Uterus (tissue), 4 donors: Measurements from ENCODE around the gene GPR158. TPM values are rescaled to one million over a fixed set of nuclear protein-coding genes. Genes with fewer than 3 reads are reported as not detected.

ENCODE experiments used
- DNase-seq, 2 donors: peaks; one replicate each; pipeline ENCODE4 v3.0.0-alpha.2; 2019 to 2020
- H3K27ac ChIP-seq, 2 donors: fragments of 200-600 bp; sonication (generic); 1 replicate in 1 of 2; 2 replicates in 1 of 2; pipeline ENCODE4 v1.5.1; 2016 to 2018
- H3K27me3 ChIP-seq, 2 donors: fragments of 200-600 bp; sonication (generic); one replicate each; pipeline ENCODE4 v1.5.1; 2018 to 2019; ENCODE audit warnings: control low read depth in 1 of 2
- H3K36me3 ChIP-seq, 2 donors: fragments of 200-600 bp; sonication (generic); one replicate each; pipeline ENCODE4 v1.5.1; 2019; ENCODE audit warnings: control low read depth in 1 of 2
- H3K4me1 ChIP-seq, 2 donors: fragments of 200-600 bp; sonication (generic); one replicate each; pipeline ENCODE4 v1.5.1; 2018 to 2019; ENCODE audit warnings: control low read depth in 1 of 2
- H3K4me3 ChIP-seq, 2 donors: fragments of 200-600 bp; sonication (generic); 1 replicate in 1 of 2; 2 replicates in 1 of 2; pipeline ENCODE4 v1.5.1; 2018 to 2019; ENCODE audit warnings: mild to moderate bottlenecking in 1 of 2
- H3K9me3 ChIP-seq, 2 donors: fragments of 200-600 bp; sonication (generic); one replicate each; pipeline ENCODE4 v1.5.1; 2019; ENCODE audit warnings: control low read depth in 1 of 2
- CTCF ChIP-seq, 4 experiments: fragments of 200-600 bp in 2 of 4; fragments of 450-650 bp in 2 of 4; sonication (generic) in 2 of 4; IDR thresholded peaks; one replicate each; pipeline ENCODE4 v1.5.1; 2016 to 2019; ENCODE audit warnings: antibody characterized with exemption in 4 of 4, mild to moderate bottlenecking in 2 of 4, moderate library complexity in 1 of 4
- POLR2A ChIP-seq, 2 donors: fragments of 450-650 bp; IDR thresholded peaks; one replicate each; pipeline ENCODE4 v1.6.1; 2016; ENCODE audit warnings: antibody characterized with exemption in 2 of 2, mild to moderate bottlenecking in 1 of 2, moderate library complexity in 1 of 2
- intact Hi-C: fragments of 100-400 bp; cut with DNase I; formaldehyde crosslinking; loops from one replicate; pipeline ENCODE4 v1.15.1; 2023; ENCODE audit warnings: low total_unique reads
- total RNA-seq, 4 donors: library from RNA; depleted of rRNA in 3 of 4; stranded (reverse); fragments of >200 nt in 3 of 4; gene quantifications; one replicate each; pipeline versions ENCODE4 v1.1.0 to v1.2.4, GENCODE V29; 2014 to 2023
- donor health status: DM: yes; HTN: yes; CAD: no.

The GPR158 gene
- total RNA-seq, 4 donors from 2014 or later, result 0.07 TPM; not detected in 3

- Histone ChIP-seq H3K27me3 (no peaks in the 10 kb centered on the region), H3K27ac (no peak overlapping the region), H3K4me1 (no peaks in the 10 kb centered on the region), H3K9me3 (no peaks in the 10 kb centered on the region), H3K36me3 (no peaks in the 10 kb centered on the region), H3K4me3 (no peak overlapping the region)
- TF ChIP-seq CTCF (IDR thresholded peaks at IDR 0.05) (no peak), POLR2A (IDR thresholded peaks at IDR 0.05) (no peak)
- intact Hi-C loops, result no loop called here
- DNase-seq, result no peak
Observed at GRCh38 chr10:25498645-25499044, 323.8 kb downstream of the GPR158 start.

- H3K36me3 ChIP-seq, result no peaks in the 10 kb centered on the region
- H3K27ac ChIP-seq, result no peak overlapping the region
- H3K4me1 ChIP-seq, result no peaks in the 10 kb centered on the region
- intact Hi-C loops, result no loop called here
- no peak for DNase-seq
- H3K4me3 ChIP-seq, result no peak overlapping the region
- H3K9me3 ChIP-seq, result no peaks in the 10 kb centered on the region
- no peaks in the 10 kb centered on the region for H3K27me3 ChIP-seq
- TF ChIP-seq CTCF (IDR thresholded peaks at IDR 0.05) (no peak), POLR2A (IDR thresholded peaks at IDR 0.05) (no peak)
Observed at GRCh38 chr10:25501912-25502311, 327.1 kb downstream of the GPR158 start.

- Histone ChIP-seq H3K27ac (no peak overlapping the region), H3K4me3 (no peak overlapping the region), H3K9me3 (no peaks in the 10 kb centered on the region), H3K4me1 (no peaks in the 10 kb centered on the region), H3K36me3 (no peaks in the 10 kb centered on the region), H3K27me3 (no peaks in the 10 kb centered on the region)
- no peak for DNase-seq
- intact Hi-C loops, result no loop called here
- TF ChIP-seq CTCF (IDR thresholded peaks at IDR 0.05) (no peak), POLR2A (IDR thresholded peaks at IDR 0.05) (no peak)
Observed at GRCh38 chr10:25502453-25502852, 327.7 kb downstream of the GPR158 start.

- TF ChIP-seq POLR2A (IDR thresholded peaks at IDR 0.05), result no peak
- no peak for TF ChIP-seq CTCF (IDR thresholded peaks at IDR 0.05)
- H3K27me3 ChIP-seq, result no peaks in the 10 kb centered on the region
- H3K36me3 ChIP-seq, result no peaks in the 10 kb centered on the region
- intact Hi-C loops, result no loop called here
- no peak overlapping the region for H3K4me3 ChIP-seq
- H3K9me3 ChIP-seq, result no peaks in the 10 kb centered on the region
- H3K4me1 ChIP-seq, result no peaks in the 10 kb centered on the region
- no peak for DNase-seq
- no peak overlapping the region for H3K27ac ChIP-seq
Observed at GRCh38 chr10:25504306-25504705, 329.5 kb downstream of the GPR158 start.

GRCh38 chr10:25504838-25505237 lies 330.0 kb downstream of the GPR158 start:
- Histone ChIP-seq H3K9me3 (no peaks in the 10 kb centered on the region), H3K4me3 (no peak overlapping the region), H3K36me3 (no peaks in the 10 kb centered on the region), H3K27me3 (no peaks in the 10 kb centered on the region), H3K4me1 (no peaks in the 10 kb centered on the region), H3K27ac (no peak overlapping the region)
- intact Hi-C loops, result no loop called here
- no peak for DNase-seq
- TF ChIP-seq CTCF (IDR thresholded peaks at IDR 0.05) (no peak), POLR2A (IDR thresholded peaks at IDR 0.05) (no peak)
